H1 (cell line): ENCODE data around the gene SMARCA4. TPM values are rescaled to one million over a fixed set of nuclear protein-coding genes. Genes with fewer than 3 reads are reported as not detected.

ENCODE experiments used
- CTCF ChIA-PET: fragments of 300-600 bp; sonication (Branson Sonifier 250); formaldehyde crosslinking; loops from one replicate; lab custom pipeline; 2021; ENCODE audit not compliant: partially characterized antibody; lab: Charles Lee
- POLR2A ChIA-PET: fragments of 300-600 bp; sonication (Branson Sonifier 250); formaldehyde crosslinking; loops from one replicate; lab custom pipeline; 2021; ENCODE audit warnings: inconsistent platforms; ENCODE audit not compliant: partially characterized antibody; lab: Charles Lee
- DNase-seq, 2 experiments: peaks; one replicate each; pipeline versions ENCODE4 v3.0.0 to v3.0.0-alpha.2; 2010 to 2022; ENCODE audit warnings: low spot score in 2 of 2, low read depth in 1 of 2, mixed read lengths in 1 of 2
- FAIRE-seq: peaks from 2 replicates; lab custom pipeline; 2011; peaks lifted over from hg19 to GRCh38; lab: Jason Lieb, UNC
- H2AFZ ChIP-seq: 2 replicates; pipeline ENCODE4 v1.8.1; 2012; ENCODE audit warnings: low read length, inconsistent platforms
- H2AK5ac ChIP-seq: 2 replicates; pipeline ENCODE4 v1.6.1; 2013; ENCODE audit warnings: low read depth, low read length
- H2BK120ac ChIP-seq: replicated peaks from 2 replicates; pipeline ENCODE3; 2013; ENCODE audit warnings: low read depth, low read length, inconsistent platforms
- H2BK12ac ChIP-seq: 2 replicates; pipeline ENCODE4 v1.6.1; 2013; ENCODE audit warnings: low read depth, low read length
- H2BK15ac ChIP-seq: 2 replicates; pipeline ENCODE4 v1.6.1; 2013; ENCODE audit warnings: low read length
- H2BK20ac ChIP-seq: 2 replicates; pipeline ENCODE4 v1.6.1; 2013; ENCODE audit warnings: low read length
- H2BK5ac ChIP-seq: 2 replicates; pipeline ENCODE4 v1.6.1; 2013; ENCODE audit warnings: low read depth, low read length
- H3K14ac ChIP-seq: 2 replicates; pipeline ENCODE4 v1.6.1; 2013; ENCODE audit warnings: inconsistent platforms; ENCODE audit not compliant: insufficient read length
- H3K18ac ChIP-seq: 2 replicates; pipeline ENCODE4 v1.6.1; 2013; ENCODE audit warnings: low read length; ENCODE audit errors: extremely low read depth
- H3K23ac ChIP-seq: 2 replicates; pipeline ENCODE4 v1.6.1; 2013; ENCODE audit warnings: inconsistent platforms; ENCODE audit not compliant: insufficient read length
- H3K23me2 ChIP-seq: 2 replicates; pipeline ENCODE4 v1.6.1; 2013; ENCODE audit warnings: low read depth, low read length
- H3K27ac ChIP-seq: 2 replicates; pipeline ENCODE4 v1.6.1; 2011; ENCODE audit warnings: low read depth, low read length, inconsistent platforms
- H3K27me3 ChIP-seq, 4 experiments: replicated peaks in 1 of 4; 1 replicate in 1 of 4; 2 replicates in 3 of 4; pipeline versions ENCODE4 v1.6.1 to v1.8.1; 2011 to 2013; ENCODE audit warnings: low read length in 3 of 4, mild to moderate bottlenecking in 3 of 4, inconsistent platforms in 2 of 4, mixed read lengths in 2 of 4, moderate library complexity in 1 of 4; ENCODE audit not compliant: control insufficient read depth in 3 of 4, insufficient read depth in 3 of 4; ENCODE audit errors: extremely low read depth in 1 of 4
- H3K36me3 ChIP-seq, 4 experiments: 2 replicates each; pipeline versions ENCODE4 v1.6.1 to v1.8.1; 2011 to 2013; ENCODE audit warnings: mild to moderate bottlenecking in 4 of 4, low read length in 3 of 4, moderate library complexity in 2 of 4, control low read depth in 1 of 4, inconsistent platforms in 1 of 4; ENCODE audit not compliant: insufficient read depth in 4 of 4, control insufficient read depth in 2 of 4
- H3K4ac ChIP-seq: replicated peaks from 2 replicates; pipeline ENCODE3; 2013; ENCODE audit warnings: low read length, low read depth, mixed read lengths, inconsistent platforms; ENCODE audit not compliant: insufficient read length
- H3K4me1 ChIP-seq, 4 experiments: replicated peaks in 1 of 4; 1 replicate in 1 of 4; 2 replicates in 3 of 4; pipeline versions ENCODE4 v1.6.1 to v1.8.1; 2011 to 2013; ENCODE audit warnings: low read length in 3 of 4, inconsistent platforms in 2 of 4, mixed read lengths in 1 of 4; ENCODE audit not compliant: insufficient read depth in 4 of 4, control insufficient read depth in 3 of 4
- H3K4me2 ChIP-seq, 2 experiments: 2 replicates each; pipeline versions ENCODE4 v1.6.1 to v1.8.1; 2011 to 2013; ENCODE audit warnings: low read depth in 2 of 2, low read length in 2 of 2, control low read depth in 1 of 2, inconsistent platforms in 1 of 2, mild to moderate bottlenecking in 1 of 2; ENCODE audit not compliant: insufficient read depth in 1 of 2
- H3K4me3 ChIP-seq, 4 experiments: fragments of 200-600, 300-600 bp in 1 of 4; sonication (generic), shearing (Covaris generic), sonication (Bioruptor Twin) in 1 of 4; 2 replicates each; pipeline versions ENCODE4 v1.5.1 to v1.8.1; 2011 to 2016; ENCODE audit warnings: low read length in 4 of 4, low read depth in 3 of 4, control low read depth in 2 of 4, inconsistent platforms in 2 of 4, mild to moderate bottlenecking in 2 of 4, mixed read lengths in 1 of 4, moderate library complexity in 1 of 4; ENCODE audit not compliant: insufficient read depth in 2 of 4; ENCODE audit errors: extremely low read depth in 1 of 4
- H3K56ac ChIP-seq: replicated peaks from 2 replicates; pipeline ENCODE3; 2013; ENCODE audit warnings: low read depth, mild to moderate bottlenecking, mixed read lengths, low read length, inconsistent platforms; ENCODE audit not compliant: insufficient read length
- H3K79me1 ChIP-seq: 2 replicates; pipeline ENCODE4 v1.6.1; 2013; ENCODE audit warnings: low read depth, low read length, control low read depth
- H3K79me2 ChIP-seq, 2 experiments: 2 replicates each; pipeline versions ENCODE4 v1.6.1 to v1.8.1; 2012 to 2013; ENCODE audit warnings: low read length in 2 of 2, mild to moderate bottlenecking in 2 of 2, inconsistent platforms in 1 of 2; ENCODE audit not compliant: insufficient read depth in 2 of 2, control insufficient read depth in 1 of 2
- H3K9ac ChIP-seq, 4 experiments: replicated peaks in 1 of 4; 1 replicate in 1 of 4; 2 replicates in 3 of 4; pipeline versions ENCODE4 v1.6.1 to v1.8.1; 2011 to 2013; ENCODE audit warnings: low read depth in 3 of 4, low read length in 3 of 4, control low read depth in 2 of 4, mild to moderate bottlenecking in 2 of 4, moderate library complexity in 2 of 4, inconsistent platforms in 1 of 4; ENCODE audit errors: extremely low read depth in 1 of 4
- H3K9me3 ChIP-seq, 2 experiments: 2 replicates each; pipeline versions ENCODE4 v1.6.1 to v1.8.1; 2012 to 2013; ENCODE audit warnings: mild to moderate bottlenecking in 2 of 2, moderate library complexity in 2 of 2, control low read depth in 1 of 2, inconsistent platforms in 1 of 2, low read depth in 1 of 2, low read length in 1 of 2, mixed read lengths in 1 of 2; ENCODE audit not compliant: insufficient read depth in 2 of 2
- H4K20me1 ChIP-seq, 2 experiments: replicated peaks in 1 of 2; 2 replicates each; pipeline versions ENCODE3 to v1.8.1; 2011 to 2013; ENCODE audit warnings: inconsistent platforms in 2 of 2, low read length in 2 of 2, mild to moderate bottlenecking in 1 of 2; ENCODE audit not compliant: insufficient read depth in 2 of 2, control insufficient read depth in 1 of 2
- H4K5ac ChIP-seq: 2 replicates; pipeline ENCODE4 v1.6.1; 2013; ENCODE audit warnings: low read length, low read depth, mixed read lengths, inconsistent platforms; ENCODE audit not compliant: insufficient read length
- H4K8ac ChIP-seq: 2 replicates; pipeline ENCODE4 v1.8.0; 2013; ENCODE audit warnings: mild to moderate bottlenecking, moderate library complexity, low read length, inconsistent platforms; ENCODE audit not compliant: insufficient read depth; ENCODE audit errors: extremely low read depth
- H4K91ac ChIP-seq: replicated peaks from 2 replicates; pipeline ENCODE3; 2013; ENCODE audit warnings: low read length, mixed read lengths, inconsistent platforms; ENCODE audit not compliant: insufficient read length
- CBX5 ChIP-seq: fragments of 300-800, 300-1000 bp; sonication (generic); IDR thresholded peaks from 2 replicates; pipeline ENCODE4 v1.7.1; 2016; ENCODE audit warnings: antibody characterized with exemption, low read length, low read depth
- FOSL1 ChIP-seq: IDR thresholded peaks from 2 replicates; pipeline ENCODE4 v1.6.1; 2011; ENCODE audit warnings: mild to moderate bottlenecking, low read depth, low read length, moderate library complexity; ENCODE audit not compliant: insufficient read depth
- SAP30 ChIP-seq: fragments of 300-600 bp; sonication (generic); IDR thresholded peaks from 2 replicates; pipeline ENCODE4 v1.7.1; 2012; ENCODE audit warnings: low read length, moderate library complexity, mild to moderate bottlenecking, inconsistent platforms; ENCODE audit not compliant: insufficient read depth, insufficient replicate concordance
- SIN3A ChIP-seq, 2 experiments: IDR thresholded peaks in 1 of 2; conservative IDR thresholded peaks in 1 of 2; 2 replicates each; pipeline ENCODE4 v1.6.1; 2011 to 2012; ENCODE audit warnings: low read length in 2 of 2, improper control_type of control experiment in 1 of 2, low read depth in 1 of 2, mild to moderate bottlenecking in 1 of 2
- SIRT6 ChIP-seq: IDR thresholded peaks from one replicate; pipeline ENCODE4 v1.7.1; 2012; ENCODE audit warnings: low read length, inconsistent platforms
- SP4 ChIP-seq: IDR thresholded peaks from 2 replicates; pipeline ENCODE4 v1.6.1; 2012; ENCODE audit warnings: low read length, inconsistent platforms
- TAF1 ChIP-seq: IDR thresholded peaks from 2 replicates; pipeline ENCODE4 v1.6.1; 2011; ENCODE audit warnings: mild to moderate bottlenecking, low read depth, low read length
- WGBS, 2 experiments: shearing (Covaris generic) in 1 of 2; methylation state at CpG; one replicate each; pipeline versions ENCODE4 v1.1.6 to v1.1.7; 2013 to 2015; ENCODE audit warnings: low lambda C conversion rate in 2 of 2, mixed read lengths in 2 of 2, inconsistent platforms in 1 of 2, low coverage in 1 of 2, missing lambda C conversion rate in 1 of 2; ENCODE audit not compliant: insufficient replicate concordance in 2 of 2, insufficient coverage in 1 of 2, insufficient read length in 1 of 2; ENCODE audit errors: extremely low coverage in 1 of 2, missing lambda C conversion rate in 1 of 2; 5-methylcytosine and 5-hydroxymethylcytosine counted together
- polyA plus RNA-seq, 7 experiments: library from polyadenylated mRNA; depleted of rRNA in 3 of 7; stranded (reverse) in 5 of 7; unstranded in 2 of 7; fragments of >200 nt in 5 of 7; fragments of 200-250 nt in 2 of 7; gene quantifications; 1 replicate in 5 of 7; 2 replicates in 1 of 7; 4 replicates in 1 of 7; pipeline versions ENCODE4 v1.2.1 to v1.2.3, GENCODE V29; 2011 to 2013; ENCODE audit warnings: missing spikeins in 2 of 7, mixed read lengths in 2 of 7
- total RNA-seq: library from RNA; stranded (reverse); fragmentation: NEBNext Ultra II Directional; extraction: Animal tissue kit (Norgen Biotek cat#: 25700); gene quantifications from 2 replicates; pipeline ENCODE4 v1.2.1, GENCODE V29; 2021

SMARCA4 gene
- total and polyA plus RNA-seq, 2 of the 8 experiments (the other 6 are each of a cell fraction or from before 2014, with no cell fraction given) = 86.4 to 263 TPM

DNA sequence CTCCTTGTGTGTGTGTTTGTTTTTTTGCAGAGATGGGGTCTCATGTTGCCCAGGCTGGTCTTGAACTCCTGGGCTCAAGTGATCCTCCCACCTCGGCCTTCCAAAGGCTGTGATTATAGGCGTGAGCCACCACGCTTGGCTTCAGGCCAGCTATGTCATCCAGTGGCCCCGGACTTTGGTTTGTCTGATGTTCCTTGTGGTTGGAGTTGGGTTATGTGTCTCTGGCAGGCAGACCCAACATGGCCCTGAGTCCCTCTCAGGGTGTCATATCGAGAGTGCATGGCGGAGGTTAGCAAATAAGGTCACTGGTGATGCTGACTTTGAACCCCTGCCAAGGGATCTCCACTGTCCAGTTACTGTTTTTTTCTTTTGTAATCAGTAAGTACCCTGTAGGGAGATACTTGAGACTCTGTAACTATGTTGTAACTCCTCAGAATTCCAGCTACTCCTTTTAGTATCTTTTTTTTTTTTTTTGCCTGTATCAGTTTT, 37.3 kb downstream of the SMARCA4 start:
- no peak for FAIRE-seq
- Histone ChIP-seq H2BK12ac (no peak overlapping the region), H4K91ac (no peak overlapping the region), H2AK5ac (no peak overlapping the region), H3K9ac (no peak overlapping the region), H3K79me1 (no peaks in the 10 kb centered on the region; the same call in 1 of the 2 replicates), H3K36me3 (peaks cover 27 to 67% (median 46%) of the 10 kb centered on the region in 4 experiments), H3K23ac (no peak overlapping the region), H3K23me2 (no peaks in the 10 kb centered on the region), H3K4me3 (no peak overlapping the region), H2BK20ac (no peak overlapping the region), H3K14ac (no peak overlapping the region), H4K5ac (no peak overlapping the region), H4K20me1 (peaks cover 2 to 5% of the 10 kb centered on the region in 2 experiments), H3K4ac (no peak overlapping the region), H2BK5ac (no peak overlapping the region)
- no peak for DNase-seq
- TF ChIP-seq FOSL1 (no peak), SP4 (no peak), SIN3A (conservative IDR thresholded peaks at IDR 0.05 in 1 of 2, IDR thresholded peaks at IDR 0.05 in 1 of 2; ENCODE audit: low read depth in 1 of 2, low read length in 2 of 2) (no peak), SAP30 (no peak), TAF1 (no peak), SIRT6 (no peak), CBX5 (no peak)
- TF ChIP-seq, all 59 proteins: peak for 0
- Histone ChIP-seq H2AFZ (no peak overlapping the region), H4K8ac (no peak overlapping the region), H3K4me2 (no peak overlapping the region), H3K79me2 (no peaks in the 10 kb centered on the region), H3K9me3 (no peaks in the 10 kb centered on the region), H3K18ac (no peak overlapping the region), H2BK120ac (no peak overlapping the region), H3K27me3 (no peaks in the 10 kb centered on the region), H3K56ac (no peak overlapping the region), H3K4me1 (no peaks in the 10 kb centered on the region; a peak in 1 of 7 replicates), H2BK15ac (no peak overlapping the region), H3K27ac (no peak overlapping the region)
- POLR2A ChIA-PET = interaction anchor here (1.5 kb wide), 1 partner anchor 110 kb away, joined by 3 read pairs; no protein-coding TSS in a partner anchor
- WGBS, 2 experiments = 92% methylated on average over 6 of the region's 6 CpGs; no CpG with 5 or more reads in 1 of the 2 experiments
- CTCF ChIA-PET = interaction anchor here (0.6 to 1.4 kb wide), 5 partner anchors 19 to 137 kb away, joined by 3 read pairs; no protein-coding TSS in a partner anchor
